Measurements from ENCODE around the gene GATB.

GRCh38 chr4:151750156-151750555, 10.7 kb downstream of the GATB start:
- TF ChIP-seq ELK1 (IDR thresholded peaks at IDR 0.05; ENCODE audit: borderline replicate concordance, low read depth, low read length): no peak
- no peak for TF ChIP-seq CTCF (conservative IDR thresholded peaks at IDR 0.05; ENCODE audit: low read depth, low read length)
- no peak for TF ChIP-seq POLR2A (IDR thresholded peaks at IDR 0.05; ENCODE audit: low read depth, low read length)
- TF ChIP-seq USF2 (IDR thresholded peaks at IDR 0.05; ENCODE audit: low read depth, low read length): no peak
- TF ChIP-seq MAFK (IDR thresholded peaks at IDR 0.05; ENCODE audit: low read depth, low read length): no peak
- TF ChIP-seq RAD21 (IDR thresholded peaks at IDR 0.05; ENCODE audit: low read length): no peak
- TF ChIP-seq MXI1 (IDR thresholded peaks at IDR 0.05; ENCODE audit: borderline replicate concordance, low read depth, low read length): no peak
- TF ChIP-seq NFE2L2 (IDR thresholded peaks at IDR 0.05; ENCODE audit: low read depth, low read length): no peak
- TF ChIP-seq SMC3 (IDR thresholded peaks at IDR 0.05; ENCODE audit: low read depth, low read length): no peak
- TF ChIP-seq CEBPB (IDR thresholded peaks at IDR 0.05; ENCODE audit: low read depth, low read length): no peak

Measured in IMR-90 (cell line).